K562 (cell line): ENCODE measurements around the gene PIK3CB. TPM values are rescaled to one million over a fixed set of nuclear protein-coding genes. Genes with fewer than 3 reads are reported as not detected.

Experiments used
- ARNT ChIP-seq, 2 experiments: fragments of 450-650 bp; IDR thresholded peaks; 2 replicates each; pipeline ENCODE4 v1.6.1; 2016; ENCODE audit warnings: mild to moderate bottlenecking in 1 of 2
- DACH1 ChIP-seq: fragments of 450-650 bp; IDR thresholded peaks from 2 replicates; pipeline ENCODE4 v1.6.1; 2018; ENCODE audit not compliant: partially characterized antibody
- HSF4 ChIP-seq: fragments of 250-450 bp; sonication (Bioruptor Pico); IDR thresholded peaks from 2 replicates; pipeline ENCODE4 v2.1.2; 2022; ENCODE audit warnings: mild to moderate bottlenecking, moderate library complexity, borderline replicate concordance
- KDM1A ChIP-seq, 2 experiments: fragments of 450-650 bp; IDR thresholded peaks; 2 replicates each; pipeline ENCODE4 v1.6.1; 2016; ENCODE audit warnings: mild to moderate bottlenecking in 2 of 2
- NR4A1 ChIP-seq, 2 experiments: fragments of 250-450 bp in 1 of 2; fragments of 450-650 bp in 1 of 2; sonication (Bioruptor Pico) in 1 of 2; IDR thresholded peaks; 2 replicates each; pipeline versions ENCODE4 v1.4.0 to v1.6.1; 2016 to 2020; ENCODE audit warnings: mild to moderate bottlenecking in 2 of 2, missing compliant biosample characterization in 1 of 2, missing genetic modification characterization in 1 of 2, moderate library complexity in 1 of 2
- PATZ1 ChIP-seq: fragments of 250-450 bp; sonication (Bioruptor Pico); IDR thresholded peaks from 2 replicates; pipeline ENCODE4 v1.5.0; 2020; ENCODE audit warnings: mild to moderate bottlenecking, borderline replicate concordance
- PHB2 ChIP-seq: fragments of 450-650 bp; IDR thresholded peaks from 2 replicates; pipeline ENCODE4 v1.6.1; 2017; ENCODE audit warnings: low read depth
- PHF8 ChIP-seq: fragments of 200-600 bp; sonication (generic); IDR thresholded peaks from 2 replicates; pipeline ENCODE4 v1.6.1; 2012; ENCODE audit warnings: mixed run types, mild to moderate bottlenecking, inconsistent platforms, low read length, moderate library complexity, borderline replicate concordance
- SFPQ ChIP-seq: fragments of 200-400 bp; formaldehyde crosslinking; IDR thresholded peaks from 2 replicates; pipeline ENCODE4 v1.6.1; 2017; ENCODE audit warnings: mild to moderate bottlenecking, low read depth, low read length, moderate library complexity
- SMARCA5 ChIP-seq: fragments of 450-650 bp; IDR thresholded peaks from 2 replicates; pipeline ENCODE4 v1.6.1; 2016
- SMC3 ChIP-seq: conservative IDR thresholded peaks from 2 replicates; pipeline ENCODE4 v1.6.1; 2011; ENCODE audit warnings: low read depth, low read length, improper control_type of control experiment; ENCODE audit not compliant: insufficient read depth
- SPI1 ChIP-seq: IDR thresholded peaks from 2 replicates; pipeline ENCODE4 v1.6.1; 2011; ENCODE audit warnings: low read depth, low read length, control low read depth, borderline replicate concordance
- THRB ChIP-seq: fragments of 450-650 bp; formaldehyde crosslinking; conservative IDR thresholded peaks from 2 replicates; pipeline ENCODE4 v1.4.0; 2022; ENCODE audit warnings: mild to moderate bottlenecking, missing genetic modification characterization
- TRIM24 ChIP-seq, 2 experiments: fragments of 450-650 bp; IDR thresholded peaks; 2 replicates each; pipeline ENCODE4 v1.6.1; 2016
- TRIM25 ChIP-seq: fragments of 450-650 bp; IDR thresholded peaks from 2 replicates; pipeline ENCODE4 v1.7.0; 2016; ENCODE audit warnings: borderline replicate concordance
- ZKSCAN1 ChIP-seq: fragments of 150-350 bp; IDR thresholded peaks from 2 replicates; pipeline ENCODE4 v1.6.1; 2016; ENCODE audit warnings: low read depth, low read length
- ZKSCAN3 ChIP-seq: fragments of 250-450 bp; sonication (Bioruptor Pico); IDR thresholded peaks from 2 replicates; pipeline ENCODE4 v1.4.0; 2020
- ZKSCAN8 ChIP-seq: fragments of 200-800 bp; sonication (Bioruptor generic); IDR thresholded peaks from 2 replicates; pipeline ENCODE4 v1.6.1; 2016; ENCODE audit warnings: missing genetic modification characterization, missing compliant biosample characterization
- ZNF124 ChIP-seq: sonication (generic); formaldehyde crosslinking; IDR thresholded peaks from 2 replicates; pipeline ENCODE4 v1.8.1; 2022; ENCODE audit warnings: missing genetic modification reagents
- ZNF239 ChIP-seq: fragments of 250-450 bp; sonication (Bioruptor Pico); IDR thresholded peaks from 2 replicates; pipeline ENCODE4 v1.4.0; 2020; ENCODE audit warnings: mild to moderate bottlenecking
- ZNF511 ChIP-seq: sonication (generic); formaldehyde crosslinking; IDR thresholded peaks from 2 replicates; pipeline ENCODE4 v1.8.0; 2022; ENCODE audit warnings: mild to moderate bottlenecking, missing genetic modification reagents
- polyA plus RNA-seq, 8 experiments: library from polyadenylated mRNA; depleted of rRNA in 4 of 8; stranded (reverse) in 5 of 8; unstranded in 3 of 8; fragments of >200 nt; fragmentation: Nextera tagmentation in 2 of 8; fragmentation: Illumina TruSeq in 1 of 8; extraction: Ambion mirVana in 2 of 8; extraction: Trizol in 1 of 8; gene quantifications; 2 replicates each; pipeline versions ENCODE4 v1.2.1 to v1.2.3, GENCODE V29; 2011 to 2014; ENCODE audit warnings: inconsistent platforms in 1 of 8, missing spikeins in 1 of 8
- total RNA-seq, 7 experiments: library from RNA; depleted of rRNA in 6 of 7; stranded (reverse); fragments of >200 nt in 6 of 7; fragmentation: Illumina TruSeq in 2 of 7; extraction: Trizol in 2 of 7; gene quantifications; 2 replicates each; pipeline versions ENCODE4 v1.2.1 to v1.2.3, GENCODE V29; 2011 to 2021; ENCODE audit warnings: low replicate concordance in 1 of 7

Gene PIK3CB
- total and polyA plus RNA-seq, 9 of the 15 experiments (the other 6 are each of a cell fraction or from before 2014, with no cell fraction given) = 15.3 to 62.6 (median 28.3) TPM

GRCh38 chr3:138834596-138835396 is at the start of gene PIK3CB (continued):
- TF ChIP-seq PATZ1 (CRISPR knock-in tag) (no peak), SMARCA5 (no peak), KDM1A (IDR thresholded peaks at IDR 0.05) (no peak), TRIM25 (no peak), PHF8 (peak; percentile 94; the same call in 1 of the 2 replicates), ARNT (IDR thresholded peaks at IDR 0.05) (no peak), ZNF511 (CRISPR knock-in tag) (no peak; the same call in 1 of the 2 replicates), SMC3 (no peak), ZKSCAN3 (CRISPR knock-in tag) (no peak), NR4A1 (CRISPR knock-in tag; IDR thresholded peaks at IDR 0.05) (no peak), NR4A1 (tag; IDR thresholded peaks at IDR 0.05) (no peak), HSF4 (CRISPR knock-in tag) (no peak), ZNF124 (CRISPR knock-in tag) (no peak), ZNF239 (CRISPR knock-in tag) (no peak), ZKSCAN8 (CRISPR knock-in tag) (no peak), PHB2 (no peak), TRIM24 (IDR thresholded peaks at IDR 0.05) (no peak), ZKSCAN1 (peak; percentile 58; the same call in 1 of the 2 replicates), THRB (CRISPR knock-in tag) (no peak), SPI1 (no peak), SFPQ (no peak), DACH1 (no peak)
